BE2C (cell line): ENCODE measurements around the gene SGTA.

ENCODE experiments used
- DNase-seq: peaks from one replicate; pipeline ENCODE4 v3.0.0-alpha.2; 2020
- H3K27me3 ChIP-seq: fragments of 250-450 bp; sonication (Bioruptor Pico); 2 replicates; pipeline ENCODE4 v1.5.1; 2020; ENCODE audit warnings: mild to moderate bottlenecking
- H3K36me3 ChIP-seq: fragments of 250-450 bp; sonication (Bioruptor Pico); 2 replicates; pipeline ENCODE4 v1.5.1; 2020; ENCODE audit warnings: mild to moderate bottlenecking
- H3K4me1 ChIP-seq: fragments of 250-450 bp; sonication (Bioruptor Pico); 2 replicates; pipeline ENCODE4 v1.5.1; 2020
- H3K4me3 ChIP-seq: 2 replicates; pipeline ENCODE4 v1.5.1; 2011; ENCODE audit warnings: low read depth, low read length
- H3K9me3 ChIP-seq: fragments of 250-450 bp; sonication (Bioruptor Pico); 2 replicates; pipeline ENCODE4 v1.5.1; 2020
- TF ChIP-seq, protein P1 (sequence below): IDR thresholded peaks from 2 replicates; pipeline ENCODE4 v1.5.1; 2012; ENCODE audit warnings: mild to moderate bottlenecking, low read depth, low read length

SGTA gene

DNA sequence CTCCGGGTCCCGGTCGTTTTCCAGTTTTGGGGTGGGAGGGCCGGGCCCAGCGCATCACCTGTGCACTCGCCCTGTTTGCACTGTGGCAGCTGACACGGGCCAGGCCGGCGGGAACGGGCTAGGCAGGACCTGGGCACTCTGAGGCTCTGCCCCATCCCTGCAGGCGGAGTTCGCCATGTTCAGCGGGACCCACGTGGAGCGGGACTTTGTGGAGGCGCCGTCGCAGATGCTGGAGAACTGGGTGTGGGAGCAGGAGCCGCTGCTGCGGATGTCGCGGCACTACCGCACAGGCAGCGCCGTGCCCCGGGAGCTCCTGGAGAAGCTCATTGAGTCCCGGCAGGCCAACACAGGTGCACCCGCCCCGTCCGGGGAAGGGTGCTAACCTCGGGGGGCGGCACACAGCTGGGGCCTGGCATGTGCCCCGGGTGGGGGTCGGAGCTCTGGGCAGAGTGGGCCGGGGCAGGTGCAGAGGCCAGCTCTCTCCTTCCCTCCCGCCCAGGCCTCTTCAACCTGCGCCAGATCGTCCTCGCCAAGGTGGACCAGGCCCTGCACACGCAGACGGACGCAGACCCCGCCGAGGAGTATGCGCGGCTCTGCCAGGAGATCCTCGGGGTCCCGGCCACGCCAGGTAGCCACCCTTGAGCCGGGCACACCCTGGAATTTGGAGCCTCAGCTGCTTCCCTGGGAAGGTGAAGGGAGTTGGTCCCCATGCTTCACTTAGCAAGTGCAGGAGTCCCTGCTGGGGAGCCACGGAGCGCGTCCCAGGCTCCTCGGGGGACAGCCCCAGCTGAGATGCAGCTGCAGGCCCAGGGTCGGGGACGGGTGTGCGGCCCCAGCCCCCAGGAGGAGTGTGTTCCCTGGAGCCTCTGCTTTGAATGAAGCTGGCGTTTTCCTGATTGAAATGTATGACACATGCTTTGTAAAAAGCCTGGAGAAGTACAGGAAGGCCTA lies 27.3 kb upstream of the SGTA start:
- H3K4me1 ChIP-seq, result no peaks in the 10 kb centered on the region

DNA sequence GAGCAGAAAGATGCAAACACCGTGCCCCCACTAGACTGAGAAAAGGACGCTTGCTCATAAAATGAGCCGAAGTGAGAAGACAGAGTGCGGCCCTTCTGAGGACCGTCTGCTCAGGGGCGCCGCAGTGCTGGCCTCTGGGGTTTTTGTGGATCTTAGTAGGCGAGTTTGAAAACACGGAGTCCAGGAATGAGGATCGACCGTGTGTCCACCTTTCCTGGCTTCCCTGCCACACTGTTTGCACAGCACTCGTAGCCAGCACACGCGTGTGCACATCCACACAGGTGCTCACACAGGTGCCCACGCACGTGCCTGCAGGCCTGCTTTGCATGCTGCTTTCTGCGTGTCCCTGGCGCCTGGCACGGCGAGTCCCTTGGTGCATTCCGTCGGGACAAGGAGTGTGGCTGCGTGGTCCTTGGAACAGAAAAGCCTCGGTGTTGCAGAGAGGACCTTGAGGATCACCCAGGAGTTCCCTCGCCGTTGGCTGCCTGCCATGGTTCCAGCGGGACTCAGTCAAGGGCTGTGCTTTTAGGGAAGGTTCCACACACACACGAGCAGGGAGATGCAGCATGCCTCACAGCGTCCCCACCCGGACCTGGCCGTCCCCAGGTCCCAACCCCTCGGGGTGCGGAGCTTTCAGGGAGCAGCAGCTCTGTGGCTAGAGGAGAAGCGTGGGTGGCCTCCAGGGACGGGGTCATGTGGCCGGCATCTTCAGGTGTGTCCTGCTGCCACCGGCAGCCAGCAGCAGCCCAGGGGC lies 26.5 kb upstream of the SGTA start:
- Histone ChIP-seq H3K4me3 (no peak overlapping the region), H3K36me3 (peaks cover 83% of the 10 kb centered on the region), H3K9me3 (no peaks in the 10 kb centered on the region), H3K27me3 (no peaks in the 10 kb centered on the region), H3K4me1 (no peaks in the 10 kb centered on the region)
- no peak for DNase-seq
- TF ChIP-seq, protein P1, sequence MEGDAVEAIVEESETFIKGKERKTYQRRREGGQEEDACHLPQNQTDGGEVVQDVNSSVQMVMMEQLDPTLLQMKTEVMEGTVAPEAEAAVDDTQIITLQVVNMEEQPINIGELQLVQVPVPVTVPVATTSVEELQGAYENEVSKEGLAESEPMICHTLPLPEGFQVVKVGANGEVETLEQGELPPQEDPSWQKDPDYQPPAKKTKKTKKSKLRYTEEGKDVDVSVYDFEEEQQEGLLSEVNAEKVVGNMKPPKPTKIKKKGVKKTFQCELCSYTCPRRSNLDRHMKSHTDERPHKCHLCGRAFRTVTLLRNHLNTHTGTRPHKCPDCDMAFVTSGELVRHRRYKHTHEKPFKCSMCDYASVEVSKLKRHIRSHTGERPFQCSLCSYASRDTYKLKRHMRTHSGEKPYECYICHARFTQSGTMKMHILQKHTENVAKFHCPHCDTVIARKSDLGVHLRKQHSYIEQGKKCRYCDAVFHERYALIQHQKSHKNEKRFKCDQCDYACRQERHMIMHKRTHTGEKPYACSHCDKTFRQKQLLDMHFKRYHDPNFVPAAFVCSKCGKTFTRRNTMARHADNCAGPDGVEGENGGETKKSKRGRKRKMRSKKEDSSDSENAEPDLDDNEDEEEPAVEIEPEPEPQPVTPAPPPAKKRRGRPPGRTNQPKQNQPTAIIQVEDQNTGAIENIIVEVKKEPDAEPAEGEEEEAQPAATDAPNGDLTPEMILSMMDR, result no peak

More for the DNA sequence above, 27.3 kb upstream of the SGTA start:
- DNase-seq, result no peak
- no peaks in the 10 kb centered on the region for H3K27me3 ChIP-seq
- no peak overlapping the region for H3K4me3 ChIP-seq
- no peaks in the 10 kb centered on the region for H3K9me3 ChIP-seq
- H3K36me3 ChIP-seq, result peaks cover 77% of the 10 kb centered on the region
- TF ChIP-seq, protein P1, result no peak

DNA sequence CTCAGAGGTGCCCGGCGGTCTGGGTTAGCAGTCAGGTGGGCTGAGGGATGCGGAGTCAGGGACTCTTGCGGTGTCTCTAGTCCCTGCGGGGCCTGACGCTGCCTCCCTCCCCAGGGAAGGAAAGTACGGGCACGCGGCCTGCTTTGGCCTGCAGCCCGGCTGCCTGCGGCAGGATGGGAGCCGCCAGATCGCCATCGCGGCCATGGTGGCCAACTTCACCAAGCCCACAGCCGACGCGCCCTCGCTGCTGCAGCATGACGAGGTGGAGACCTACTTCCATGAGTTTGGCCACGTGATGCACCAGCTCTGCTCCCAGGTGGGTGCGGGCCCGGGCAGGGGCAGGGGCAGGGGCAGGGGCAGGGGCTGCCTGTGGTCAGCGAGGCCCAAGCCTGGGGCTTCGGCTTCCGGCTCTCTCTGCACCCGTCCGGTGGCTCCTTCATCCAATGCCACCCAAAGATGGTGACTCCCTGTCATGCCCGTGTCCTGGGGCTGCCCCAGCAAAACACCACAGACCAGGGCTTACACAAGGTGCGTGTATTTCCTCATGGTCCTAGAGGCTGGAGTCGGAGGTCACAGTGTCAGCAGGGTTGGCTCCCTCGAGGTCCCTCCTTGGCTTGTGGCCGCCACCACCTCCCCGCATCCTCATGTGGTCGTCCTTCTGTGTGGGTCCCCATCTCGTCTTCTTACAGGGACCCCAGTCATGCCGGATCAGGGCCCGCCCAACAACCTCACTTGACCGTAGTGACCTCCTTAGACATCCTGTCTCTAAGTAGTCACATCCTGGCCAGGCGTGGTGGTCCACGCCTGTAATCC lies 25.3 kb upstream of the SGTA start:
- Histone ChIP-seq H3K4me1 (no peaks in the 10 kb centered on the region), H3K27me3 (no peaks in the 10 kb centered on the region), H3K4me3 (no peak overlapping the region), H3K36me3 (peaks cover 86% of the 10 kb centered on the region), H3K9me3 (no peaks in the 10 kb centered on the region)
- no peak for DNase-seq
- TF ChIP-seq, protein P1, result no peak

- DNase-seq, result no peak
- peaks cover 88% of the 10 kb centered on the region for H3K36me3 ChIP-seq
- H3K4me3 ChIP-seq, result no peak overlapping the region
- H3K9me3 ChIP-seq, result no peaks in the 10 kb centered on the region
- TF ChIP-seq, protein P1, result no peak
- H3K27me3 ChIP-seq, result no peaks in the 10 kb centered on the region
- H3K4me1 ChIP-seq, result no peaks in the 10 kb centered on the region
These were observed 24.5 kb upstream of the SGTA start for GRCh38 chr19:2807379-2808128.

DNA sequence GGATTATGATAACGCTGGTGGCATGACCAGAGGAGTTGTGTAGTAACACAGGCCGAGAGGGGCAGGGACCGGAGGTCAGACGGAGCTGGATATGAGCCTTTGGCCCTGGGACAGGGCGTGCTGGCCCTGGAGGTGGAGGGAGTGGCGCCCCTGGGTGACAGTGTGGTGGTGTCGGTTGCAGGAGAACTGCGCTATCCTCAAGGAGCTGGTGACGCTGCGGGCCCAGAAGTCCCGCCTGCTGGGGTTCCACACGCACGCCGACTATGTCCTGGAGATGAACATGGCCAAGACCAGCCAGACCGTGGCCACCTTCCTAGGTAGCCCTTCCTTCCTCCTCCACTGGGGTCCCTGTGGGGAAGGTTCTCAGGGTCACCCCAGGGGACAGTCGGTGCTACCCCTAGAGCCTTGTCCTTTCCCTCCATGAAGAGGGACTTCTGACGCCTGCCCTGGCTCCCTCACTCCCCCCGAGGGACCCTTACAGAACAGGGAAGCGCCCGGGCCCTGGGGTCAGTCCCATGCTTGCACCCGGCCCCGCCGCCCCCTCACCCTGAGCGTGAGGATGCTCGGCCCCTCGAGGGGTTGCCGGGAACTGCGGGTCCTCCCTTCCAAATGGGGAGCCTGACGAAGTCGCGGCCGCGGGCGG lies 23.8 kb upstream of the SGTA start:
- no peaks in the 10 kb centered on the region for H3K9me3 ChIP-seq
- no peak overlapping the region for H3K4me3 ChIP-seq
- peaks cover 85% of the 10 kb centered on the region for H3K36me3 ChIP-seq
- DNase-seq, result no peak
- no peaks in the 10 kb centered on the region for H3K27me3 ChIP-seq
- H3K4me1 ChIP-seq, result no peaks in the 10 kb centered on the region
- TF ChIP-seq, protein P1, result no peak
